GM21529 (cell line): ENCODE measurements around the gene ORC6.
A peak's percentile ranks its signal among the peaks of the same experiment; 100 is the strongest.

Experiments used
- ATAC-seq: cut with Tn5 transposase; IDR thresholded peaks from one replicate; pipeline ENCODE4 v1.9.1; 2021; ENCODE audit not compliant: unreplicated experiment

The ORC6 gene

DNA sequence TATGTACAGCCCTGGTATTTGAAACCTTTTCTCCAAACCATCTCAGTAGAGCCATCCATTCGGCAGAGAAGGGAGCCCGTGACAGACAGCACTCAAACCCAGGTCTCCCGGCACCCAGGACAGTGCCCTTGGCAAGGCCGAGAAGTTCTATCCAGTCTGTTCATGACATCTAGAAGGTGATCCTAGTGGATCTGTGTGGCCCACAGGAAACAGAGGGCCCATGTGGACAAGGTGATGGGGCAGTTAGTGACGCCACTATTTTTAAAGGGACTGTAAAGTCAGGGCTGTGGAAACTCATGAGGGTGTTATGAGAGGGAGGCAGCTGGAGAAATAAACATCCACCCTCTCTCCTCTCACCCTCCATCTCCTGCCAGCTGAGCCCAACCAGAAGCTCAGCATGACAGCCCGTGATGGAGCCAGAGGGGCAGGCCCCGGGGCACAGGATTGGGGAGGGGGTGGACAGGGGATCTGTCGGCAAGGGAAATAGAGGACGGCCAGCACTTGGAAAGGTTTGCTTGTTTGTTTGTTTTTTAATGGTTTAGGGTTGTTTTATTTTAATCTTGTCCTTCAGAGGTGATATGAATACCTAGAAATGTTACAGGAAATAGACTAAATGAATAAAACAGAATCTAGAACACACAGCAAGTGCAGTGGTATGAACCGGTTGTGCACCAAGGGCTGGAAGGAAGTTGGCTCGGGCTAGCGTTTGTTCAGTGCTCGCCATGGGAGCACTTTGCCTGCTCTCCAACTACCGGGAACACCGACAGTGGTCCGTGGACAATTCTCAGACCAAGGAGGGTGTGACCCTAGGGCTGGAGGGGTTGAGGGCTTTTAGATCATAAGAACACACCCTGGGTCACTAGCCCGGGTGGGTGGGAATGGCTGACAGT lies 41.6 kb downstream of the ORC6 start:
- no peak for ATAC-seq

DNA sequence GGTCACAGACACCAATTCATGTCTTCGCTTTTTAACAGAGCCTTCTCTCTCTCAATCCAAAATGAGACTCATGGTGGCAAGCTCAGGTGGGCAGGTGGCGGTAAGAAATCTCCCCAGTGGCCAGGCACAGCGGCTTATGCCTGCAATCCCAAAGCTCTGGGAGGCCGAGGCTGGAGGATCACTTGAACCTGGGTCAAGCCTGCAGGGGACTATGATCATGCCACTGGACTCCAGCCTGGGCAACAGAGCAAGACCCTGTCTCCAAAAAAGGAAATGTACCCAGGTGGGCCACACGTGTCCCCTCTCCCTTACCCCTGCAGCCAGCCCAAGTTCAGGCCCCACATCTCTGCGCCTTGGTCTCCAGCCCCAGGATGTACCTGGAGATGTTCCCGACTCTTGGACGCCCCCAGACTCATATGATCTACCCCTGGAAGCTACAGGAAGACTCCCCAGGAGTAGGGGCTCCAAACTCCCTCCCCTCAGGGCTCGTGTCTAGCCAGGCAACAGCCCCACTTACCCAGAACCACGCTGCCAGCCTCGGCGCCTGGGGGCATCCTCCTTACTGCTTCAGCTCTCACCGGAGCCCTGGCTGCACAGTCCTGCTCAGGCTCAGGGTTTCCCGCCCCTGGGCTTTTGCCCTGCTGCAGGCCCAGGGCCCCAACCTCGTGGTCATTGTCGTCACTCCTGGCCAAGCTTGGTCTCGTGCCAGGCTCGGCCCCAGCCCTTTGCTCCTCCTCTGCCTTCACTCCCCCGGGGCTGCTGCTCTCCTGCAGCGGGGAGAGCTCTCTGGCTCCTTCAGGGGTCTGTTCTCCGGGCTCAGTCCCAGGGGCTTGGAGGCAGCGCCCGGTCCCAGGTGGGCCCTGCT lies 42.5 kb downstream of the ORC6 start:
- no peak for ATAC-seq

DNA sequence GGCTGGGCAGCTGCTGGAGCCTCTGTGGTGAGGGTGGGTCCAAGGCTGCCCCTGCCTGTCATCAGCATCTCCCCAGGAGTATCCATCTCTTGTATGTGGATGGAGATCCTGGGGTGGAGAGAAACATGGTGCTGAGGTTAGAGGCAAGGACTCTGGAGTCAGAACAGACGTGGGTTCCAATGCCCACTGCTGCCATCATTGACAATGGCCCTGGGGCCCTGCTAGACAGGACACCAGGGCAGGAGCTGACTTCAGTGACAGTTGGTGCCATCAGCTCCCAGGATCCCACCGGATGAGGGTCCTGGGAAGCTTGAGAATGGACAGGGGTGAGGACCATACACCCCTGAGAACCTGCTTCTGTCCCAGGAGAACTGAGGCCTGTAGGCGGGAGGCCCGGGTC lies 43.1 kb downstream of the ORC6 start:
- no peak for ATAC-seq

DNA sequence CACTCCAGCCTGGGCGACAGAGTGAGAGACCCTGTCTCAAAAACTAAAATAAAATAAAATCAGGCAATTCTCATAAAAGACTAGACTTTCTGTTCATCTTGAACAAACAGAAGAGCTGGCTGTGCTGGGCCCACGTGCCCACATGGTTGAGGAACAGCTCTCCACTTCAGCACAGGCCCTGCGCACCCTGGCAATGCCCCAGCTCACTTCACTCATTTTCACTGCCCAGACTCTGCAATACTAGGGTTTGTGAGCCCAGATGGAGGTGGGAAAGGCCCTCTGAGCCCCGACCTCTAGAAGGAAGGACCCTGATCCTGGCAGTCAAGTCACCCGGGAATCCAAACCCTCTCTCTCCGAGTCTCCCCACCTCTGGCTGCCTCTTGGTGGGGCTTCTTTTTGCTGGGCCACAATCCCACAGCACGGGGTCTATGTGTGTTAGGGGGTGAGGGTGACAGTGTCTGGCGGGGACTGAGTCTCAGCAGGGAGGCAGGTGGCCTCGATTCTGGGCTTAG lies 43.9 kb downstream of the ORC6 start:
- no peak for ATAC-seq

DNA sequence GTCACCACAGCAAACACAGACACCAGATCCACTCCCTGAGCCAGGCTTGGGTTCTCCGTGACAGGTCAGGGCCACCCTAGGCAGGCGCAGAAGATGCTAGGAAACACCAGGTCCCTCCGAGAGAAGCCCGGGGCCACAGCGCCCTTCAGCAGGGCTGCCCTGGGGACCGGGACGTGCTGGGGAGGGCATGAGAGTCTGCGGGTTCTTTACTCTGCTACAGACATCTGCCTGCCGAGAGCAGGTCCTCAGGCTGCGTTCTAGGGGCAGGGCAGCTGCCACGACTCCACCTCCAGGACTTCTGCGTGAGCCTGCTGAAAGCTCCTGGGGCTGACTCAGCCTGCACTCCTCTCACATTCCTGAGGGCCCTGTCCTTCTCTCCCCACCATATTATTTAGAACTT lies 47.2 kb downstream of the ORC6 start:
- ATAC-seq: no peak

DNA sequence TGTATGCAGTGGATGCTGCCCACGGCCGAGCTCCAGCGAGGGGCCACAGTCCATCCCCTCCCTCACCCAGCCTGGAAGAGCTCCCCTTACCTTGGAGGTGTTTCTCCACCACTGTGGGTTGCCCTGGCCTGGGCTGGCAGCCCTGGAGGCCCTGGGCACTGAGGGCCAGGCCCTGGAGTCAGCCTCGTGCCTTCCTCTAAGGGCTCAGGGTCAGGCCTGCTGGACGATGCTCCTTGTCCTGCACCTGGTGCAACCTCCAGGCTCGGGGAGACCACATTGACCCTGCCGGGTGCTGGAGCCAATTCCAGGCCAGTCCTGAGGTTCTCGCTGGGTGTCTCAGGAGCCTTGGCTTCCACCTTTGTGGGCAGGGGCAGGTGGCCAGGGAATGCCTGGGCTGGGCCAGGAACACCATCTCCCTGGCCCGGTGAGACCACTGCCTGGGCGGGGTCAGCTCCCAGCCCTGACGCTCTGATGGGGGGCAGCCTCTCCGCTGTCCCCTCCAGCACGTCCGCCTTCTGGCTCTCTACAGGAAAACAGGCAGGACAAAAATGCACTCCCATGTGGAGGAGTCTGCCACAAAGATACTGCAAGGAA lies 48.3 kb downstream of the ORC6 start:
- ATAC-seq: no peak

DNA sequence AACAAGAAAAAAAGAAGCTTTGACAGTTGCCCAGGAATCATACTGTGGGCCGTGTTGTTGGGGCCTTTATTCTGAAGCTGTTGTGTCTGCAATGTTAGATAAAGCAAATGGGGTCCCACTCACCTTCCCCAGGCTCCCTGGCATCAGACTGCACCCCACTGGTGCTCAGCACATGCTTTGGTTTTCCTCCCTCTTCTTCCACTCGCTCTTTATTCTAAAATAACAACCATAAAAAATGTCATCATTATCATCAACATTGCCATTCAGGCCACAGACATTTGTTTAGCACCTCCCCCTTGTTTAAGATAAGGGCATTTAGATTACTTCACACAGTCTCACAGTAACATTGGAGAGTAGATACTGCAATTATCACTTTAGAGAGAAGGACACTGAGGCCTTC lies 50.5 kb downstream of the ORC6 start:
- no peak for ATAC-seq

DNA sequence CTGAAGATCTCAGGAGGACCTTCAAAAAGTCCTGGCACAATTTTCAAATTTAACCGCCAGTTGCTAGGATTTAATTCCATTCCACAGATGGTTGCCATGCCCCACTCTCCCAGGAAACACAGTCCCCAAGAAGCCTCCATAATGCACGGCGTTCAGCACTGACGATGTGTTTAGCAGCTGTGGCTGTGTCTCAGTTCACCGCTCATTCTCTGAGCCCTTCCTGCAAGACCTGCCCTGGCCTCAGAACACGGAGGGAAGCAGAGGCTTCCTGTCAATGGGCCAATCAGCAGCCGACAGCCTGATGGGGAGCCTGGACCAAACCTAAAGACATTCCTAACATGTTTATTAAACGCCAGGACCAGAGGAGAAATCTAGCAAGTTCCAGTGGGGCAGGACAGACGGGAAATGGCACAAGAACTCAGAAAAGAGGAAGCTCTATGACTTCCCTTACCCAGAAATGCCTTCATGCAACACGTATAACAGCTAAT lies 53.8 kb downstream of the ORC6 start:
- ATAC-seq: peak; percentile 65

DNA sequence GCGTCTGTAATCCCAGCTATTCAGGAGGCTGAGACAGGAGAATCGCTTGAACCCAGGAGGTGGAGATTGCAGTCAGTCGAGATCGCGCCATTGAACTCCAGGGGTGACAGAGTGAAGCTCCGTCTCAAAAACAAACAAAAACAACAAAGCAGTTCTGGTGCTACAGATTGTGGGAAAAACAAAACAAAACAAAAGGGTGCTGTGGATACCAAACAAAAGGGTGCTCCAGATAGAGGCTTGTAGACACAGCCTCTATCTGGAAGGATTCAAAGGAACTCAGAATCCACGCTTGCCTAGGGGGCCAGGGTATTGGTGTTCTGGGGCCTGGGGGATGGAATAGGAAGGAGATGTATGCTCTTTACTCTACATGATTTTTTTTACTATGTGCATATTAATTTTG lies 56.2 kb downstream of the ORC6 start:
- ATAC-seq: no peak

DNA sequence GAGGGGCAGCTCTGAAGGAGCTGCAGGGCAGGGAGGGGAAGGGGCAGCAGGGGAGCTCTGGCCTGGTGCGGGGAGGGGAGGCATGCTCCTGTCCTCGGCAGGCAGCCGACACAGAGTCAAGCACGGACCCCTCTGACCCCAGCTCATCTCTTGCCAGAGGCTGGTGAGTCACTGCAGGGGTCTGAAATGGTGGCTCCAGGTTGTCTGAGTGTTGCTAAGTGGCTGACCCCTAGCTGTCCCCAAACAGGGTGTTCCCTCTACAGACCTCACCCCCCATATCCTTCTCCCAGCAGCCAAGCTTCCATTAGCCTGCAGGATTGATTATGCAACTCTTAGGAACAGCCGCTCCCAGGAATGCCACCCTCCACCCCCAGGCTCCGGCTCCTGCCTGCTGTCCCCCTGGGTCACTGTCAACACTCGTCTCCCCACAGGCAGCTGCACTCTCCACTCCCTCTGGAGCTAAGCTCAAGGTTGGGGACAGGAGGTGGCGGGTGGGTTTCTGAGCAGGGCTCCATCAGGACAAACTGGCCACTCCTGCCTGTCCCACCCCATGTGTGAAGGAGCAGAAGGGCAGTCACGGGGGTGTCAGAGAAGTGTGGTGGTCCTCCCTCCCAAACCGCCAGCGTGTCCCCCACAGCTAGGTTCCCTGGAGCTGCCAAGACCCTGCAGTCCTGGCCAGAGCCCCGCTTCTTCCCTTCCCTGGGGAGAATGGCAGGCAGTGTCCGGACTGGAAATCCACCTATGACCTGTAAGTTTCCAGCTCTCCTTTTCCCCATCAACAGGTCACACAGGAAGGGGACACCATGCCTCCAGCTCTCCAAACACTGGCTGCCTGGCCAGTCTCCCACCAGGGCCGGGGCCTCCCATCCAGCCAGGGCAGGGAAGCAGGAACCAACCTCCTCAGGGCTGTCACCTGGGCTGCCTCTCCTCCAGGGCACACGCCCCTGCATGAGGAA lies 57.6 kb downstream of the ORC6 start:
- no peak for ATAC-seq
